Middle frontal gyrus (tissue), 1 donor: ENCODE data around the gene BRSK2.

Source experiments
- DNase-seq: peaks from one replicate; pipeline ENCODE4 v3.0.0-alpha.2; 2015; ENCODE audit warnings: low spot score; ENCODE audit errors: extremely low spot score

Gene BRSK2

DNA sequence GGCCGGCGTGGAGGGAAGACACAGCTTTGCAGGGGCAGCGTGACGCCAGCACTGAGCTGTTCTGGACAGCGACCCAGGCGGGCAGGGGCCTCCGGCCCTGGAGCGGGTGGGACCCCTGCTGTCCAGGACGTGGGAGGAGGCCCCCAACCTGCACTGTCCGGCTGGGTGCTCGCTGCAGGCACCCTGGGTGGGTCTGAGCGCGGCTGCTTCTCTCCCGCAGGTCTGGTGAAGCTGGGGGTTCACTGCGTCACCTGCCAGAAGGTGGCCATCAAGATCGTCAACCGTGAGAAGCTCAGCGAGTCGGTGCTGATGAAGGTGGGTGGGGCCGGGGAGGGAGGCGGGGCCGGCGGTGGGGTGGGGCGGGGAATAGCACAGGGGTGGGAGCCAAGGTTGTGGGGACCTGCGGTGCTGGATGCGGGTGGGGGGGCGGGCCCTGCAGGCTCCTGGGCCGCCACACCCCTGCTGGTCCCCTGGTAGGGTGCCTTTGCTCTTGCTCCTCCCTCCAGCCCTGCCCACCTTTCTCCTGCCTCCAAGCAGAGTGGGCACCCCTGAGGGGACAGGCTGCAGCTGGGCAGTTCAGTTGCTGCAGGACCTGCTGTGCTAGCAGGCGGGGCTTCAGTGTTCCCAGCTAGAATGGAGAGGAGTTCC, 46.2 kb downstream of the BRSK2 start:
- no peak for DNase-seq

DNA sequence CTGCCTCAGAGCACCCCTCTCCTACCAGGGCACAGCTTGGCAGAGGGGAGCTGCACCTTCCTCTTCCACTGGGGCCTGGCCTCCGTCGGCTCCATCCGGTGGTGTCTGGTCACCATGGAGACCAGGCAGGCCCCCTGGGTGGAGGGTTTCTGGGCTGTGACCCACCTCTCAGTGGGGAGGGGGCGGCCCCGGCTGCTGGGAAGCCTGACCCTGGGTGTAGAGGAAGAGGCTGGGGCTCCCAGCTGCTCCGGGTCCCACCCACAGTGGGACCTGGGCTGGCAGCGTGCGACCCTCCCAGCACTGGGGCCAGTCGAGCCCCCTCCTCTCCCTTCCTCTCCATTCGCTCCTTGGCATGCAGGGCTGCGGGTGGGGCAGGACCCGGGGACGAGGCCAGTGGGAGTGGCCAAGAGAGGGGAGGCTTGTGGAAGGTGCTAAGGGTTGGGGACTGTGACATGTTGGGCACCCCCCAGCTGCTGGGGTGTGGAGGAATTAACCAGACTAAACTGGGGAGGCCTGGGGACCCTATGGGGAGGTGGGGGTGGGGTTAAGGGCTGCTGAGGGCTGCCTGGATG, 46.8 kb downstream of the BRSK2 start:
- no peak for DNase-seq

DNA sequence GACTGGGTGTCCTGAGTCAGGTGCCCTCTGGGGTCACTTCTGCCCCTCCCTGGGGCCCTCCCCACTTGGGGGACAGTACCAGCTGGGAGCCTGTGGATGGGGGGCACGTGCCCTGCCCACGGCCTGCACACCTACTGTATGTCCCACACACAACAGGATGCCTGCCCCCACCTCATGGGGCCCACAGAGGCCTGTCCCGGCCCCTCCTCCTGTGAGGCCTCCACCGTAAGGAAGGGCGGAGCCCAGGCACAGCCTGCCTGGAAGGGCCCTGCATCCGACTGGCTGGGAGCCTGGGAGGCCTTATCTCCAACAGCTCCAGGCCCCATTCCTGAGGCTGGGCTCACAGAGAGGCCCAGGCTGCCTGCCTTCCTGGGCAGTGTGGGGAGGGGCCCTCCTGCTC, 47.8 kb downstream of the BRSK2 start:
- DNase-seq = no peak

DNA sequence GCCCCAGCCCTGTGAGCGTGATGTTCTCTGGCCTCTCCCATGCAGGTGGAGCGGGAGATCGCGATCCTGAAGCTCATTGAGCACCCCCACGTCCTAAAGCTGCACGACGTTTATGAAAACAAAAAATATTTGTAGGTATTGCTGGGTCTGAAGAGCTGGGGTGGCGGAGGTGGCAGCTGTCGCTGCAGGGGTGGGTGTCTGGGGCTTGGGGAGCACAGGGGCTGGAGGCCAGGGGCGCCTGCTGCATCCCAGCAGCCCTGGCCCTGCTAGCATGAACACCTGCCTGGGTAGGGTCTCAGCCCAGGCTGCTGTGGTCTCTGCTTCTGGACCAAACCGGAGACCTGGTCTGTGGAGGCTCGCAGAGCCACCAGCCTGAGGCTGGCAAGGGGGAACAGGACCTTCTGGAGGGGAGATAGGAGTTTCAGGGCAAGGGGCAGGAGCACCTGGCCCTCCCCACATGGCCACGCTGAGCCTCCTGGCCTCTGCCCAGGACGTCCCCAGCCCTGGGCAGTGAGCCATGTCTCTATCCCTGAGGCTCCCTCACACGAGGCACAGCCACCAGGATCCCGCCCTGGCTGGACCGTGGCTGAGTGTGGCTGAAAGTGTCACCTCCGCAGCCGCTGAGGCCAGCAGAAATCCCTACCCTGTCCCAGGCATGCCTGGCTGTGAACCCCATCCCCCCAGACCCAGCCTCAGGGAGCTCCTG, 48.7 kb downstream of the BRSK2 start:
- no peak for DNase-seq

DNA sequence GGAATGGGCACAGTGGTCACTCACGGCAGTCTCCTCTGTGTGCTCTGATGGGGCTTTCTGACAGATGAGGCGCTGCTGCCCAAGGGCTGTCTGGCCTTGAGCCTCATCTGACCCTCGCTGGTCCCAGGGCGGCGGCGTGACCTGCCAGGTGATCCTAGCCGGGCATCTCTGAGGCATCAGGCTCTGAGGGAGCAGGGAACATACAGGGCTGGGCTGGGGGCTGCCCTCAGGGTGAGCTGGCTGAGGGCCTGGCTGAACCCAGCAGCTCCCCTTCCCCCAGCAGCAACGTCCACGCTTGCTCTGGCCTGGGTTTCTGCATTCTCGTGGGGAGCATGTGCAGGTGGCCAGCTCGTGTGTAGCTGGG, 49.2 kb downstream of the BRSK2 start:
- no peak for DNase-seq

DNA sequence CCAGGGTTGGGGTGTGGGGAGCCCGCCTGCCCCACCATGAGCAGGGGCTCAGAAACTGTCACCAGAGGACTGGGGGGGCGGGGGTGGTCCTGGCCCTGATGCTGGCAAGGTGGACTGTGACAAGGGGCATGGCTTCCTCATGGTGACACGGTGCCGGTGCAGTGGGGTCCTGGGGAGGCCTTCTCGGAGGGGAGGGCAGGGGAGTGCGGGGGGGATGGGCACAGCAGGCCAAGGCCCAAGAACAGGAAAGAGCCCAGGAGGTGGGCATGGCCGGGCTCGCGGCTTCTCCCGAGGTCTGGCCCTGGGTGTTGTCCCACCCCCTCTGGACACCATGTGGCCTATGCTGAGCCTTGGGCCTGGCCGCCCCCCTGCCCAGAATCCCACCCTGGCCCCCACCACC, 49.6 kb downstream of the BRSK2 start:
- DNase-seq = no peak

DNA sequence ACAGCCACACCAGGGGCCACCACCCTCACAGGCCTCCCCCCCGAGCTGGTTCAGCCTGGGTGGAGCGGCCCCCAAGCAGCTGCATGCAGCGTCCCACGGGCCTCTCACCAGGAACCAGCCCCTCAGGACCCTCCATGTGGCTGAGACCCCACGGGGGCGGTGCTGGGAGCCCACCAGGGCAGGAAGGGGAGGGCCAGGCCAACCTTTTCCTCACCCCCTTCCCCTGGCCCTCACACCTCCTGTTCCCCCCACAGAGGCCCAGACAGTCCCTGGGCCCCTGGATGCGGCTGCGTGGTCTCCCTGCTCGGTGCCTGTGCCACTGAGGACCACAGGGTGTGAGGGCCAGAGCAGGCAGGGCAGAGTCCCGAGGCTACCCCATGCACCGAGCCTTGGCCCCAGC, 50.3 kb downstream of the BRSK2 start:
- DNase-seq = no peak

DNA sequence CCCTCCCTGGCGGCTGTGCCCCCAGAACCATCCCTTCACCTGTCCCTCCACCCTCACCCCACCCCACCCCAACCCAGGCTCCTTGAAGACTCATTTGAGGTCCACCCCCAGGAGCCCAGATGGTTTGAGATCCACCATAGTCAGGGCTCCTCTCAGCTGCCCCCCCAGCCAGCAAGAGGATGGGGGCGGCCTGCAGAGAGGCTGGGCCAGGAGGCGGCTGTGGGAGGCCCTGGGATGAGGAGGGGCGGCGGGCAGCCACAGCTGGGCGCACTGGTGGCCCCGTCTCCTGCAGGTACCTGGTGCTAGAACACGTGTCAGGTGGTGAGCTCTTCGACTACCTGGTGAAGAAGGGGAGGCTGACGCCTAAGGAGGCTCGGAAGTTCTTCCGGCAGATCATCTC, 50.8 kb downstream of the BRSK2 start:
- no peak for DNase-seq

DNA sequence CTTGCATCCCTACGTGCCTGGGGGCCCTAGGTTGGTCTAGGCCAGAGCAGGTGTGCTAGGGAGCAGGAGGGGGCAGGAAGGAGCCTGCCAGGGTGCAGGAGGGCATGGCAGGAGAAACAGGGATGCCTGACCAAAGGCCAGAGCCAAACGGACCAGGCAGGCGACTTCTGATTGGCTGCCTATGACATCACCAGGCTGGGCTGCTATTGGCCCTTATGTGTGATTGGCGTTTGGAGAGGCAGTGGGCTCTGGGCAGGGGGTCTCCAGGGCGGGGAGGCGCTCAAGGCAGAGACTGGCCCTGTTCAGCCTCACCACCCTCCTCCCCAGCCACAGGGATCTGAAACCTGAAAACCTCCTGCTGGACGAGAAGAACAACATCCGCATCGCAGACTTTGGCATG, 52.4 kb downstream of the BRSK2 start:
- no peak for DNase-seq

DNA sequence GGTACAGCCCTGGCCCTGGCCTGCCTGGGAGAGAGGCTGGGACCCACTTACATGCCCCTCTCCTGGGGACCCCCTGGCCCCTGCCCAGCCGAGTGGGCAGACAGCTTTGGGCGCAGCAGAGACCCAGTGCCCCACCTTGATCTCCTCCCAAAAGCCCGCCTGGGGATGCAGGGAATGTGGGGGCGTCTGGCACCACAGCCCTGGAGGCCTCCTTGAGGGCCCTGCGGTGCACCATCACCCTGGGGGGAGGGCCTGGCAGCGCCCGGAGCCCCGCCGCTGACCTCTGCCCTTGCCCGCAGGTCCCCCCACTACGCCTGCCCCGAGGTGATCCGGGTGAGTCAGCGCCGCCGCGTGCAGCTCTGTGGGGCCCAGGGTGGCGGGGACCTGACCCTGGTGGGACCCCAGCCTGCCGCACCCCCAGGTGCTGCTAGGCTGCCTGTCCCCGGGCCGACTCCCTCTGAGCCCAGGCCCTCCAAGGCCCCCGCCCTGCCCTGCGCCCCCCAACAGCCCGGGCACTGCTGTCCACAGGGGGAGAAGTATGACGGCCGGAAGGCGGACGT, 53.2 kb downstream of the BRSK2 start:
- no peak for DNase-seq

DNA sequence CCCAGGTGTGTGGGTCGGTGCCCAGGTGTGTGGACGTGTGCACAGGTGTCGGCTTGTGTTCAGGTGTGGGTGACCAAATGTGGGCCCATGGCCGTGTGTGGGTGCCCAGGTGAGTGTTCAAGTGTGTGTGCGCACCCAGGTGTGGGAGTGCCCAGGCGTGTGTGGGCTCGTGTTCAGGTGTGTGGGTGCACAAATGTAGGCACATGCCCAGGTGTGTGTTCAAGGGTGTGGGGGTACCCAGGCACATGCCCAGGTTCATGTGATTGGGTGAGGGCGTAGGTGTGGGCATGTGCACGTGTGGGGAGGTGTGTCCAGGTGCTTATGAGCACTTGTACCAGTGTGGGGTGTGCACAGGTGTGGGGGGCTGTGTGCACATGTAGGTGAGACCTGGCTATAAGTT, 54.0 kb downstream of the BRSK2 start:
- no peak for DNase-seq

DNA sequence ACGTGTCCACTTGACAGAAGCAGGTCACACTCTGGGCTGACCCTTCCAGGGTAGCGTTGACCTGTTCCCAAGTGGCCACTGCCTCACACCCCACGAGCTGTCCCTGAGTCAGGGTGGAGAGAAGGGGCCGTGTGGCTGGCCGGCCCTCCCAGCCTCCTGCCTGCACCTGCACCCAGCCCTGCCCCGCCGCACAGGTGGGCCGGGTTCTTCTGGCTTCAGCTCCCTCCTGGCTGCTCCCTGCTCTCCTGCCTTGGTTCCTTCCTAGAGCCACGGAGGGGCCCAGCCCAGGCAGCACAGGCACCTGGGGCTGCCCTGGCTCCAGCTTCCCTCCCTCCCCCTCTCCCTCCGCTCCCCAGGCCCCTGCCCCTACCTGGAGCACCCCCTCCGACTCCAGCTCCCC, 54.6 kb downstream of the BRSK2 start:
- no peak for DNase-seq

DNA sequence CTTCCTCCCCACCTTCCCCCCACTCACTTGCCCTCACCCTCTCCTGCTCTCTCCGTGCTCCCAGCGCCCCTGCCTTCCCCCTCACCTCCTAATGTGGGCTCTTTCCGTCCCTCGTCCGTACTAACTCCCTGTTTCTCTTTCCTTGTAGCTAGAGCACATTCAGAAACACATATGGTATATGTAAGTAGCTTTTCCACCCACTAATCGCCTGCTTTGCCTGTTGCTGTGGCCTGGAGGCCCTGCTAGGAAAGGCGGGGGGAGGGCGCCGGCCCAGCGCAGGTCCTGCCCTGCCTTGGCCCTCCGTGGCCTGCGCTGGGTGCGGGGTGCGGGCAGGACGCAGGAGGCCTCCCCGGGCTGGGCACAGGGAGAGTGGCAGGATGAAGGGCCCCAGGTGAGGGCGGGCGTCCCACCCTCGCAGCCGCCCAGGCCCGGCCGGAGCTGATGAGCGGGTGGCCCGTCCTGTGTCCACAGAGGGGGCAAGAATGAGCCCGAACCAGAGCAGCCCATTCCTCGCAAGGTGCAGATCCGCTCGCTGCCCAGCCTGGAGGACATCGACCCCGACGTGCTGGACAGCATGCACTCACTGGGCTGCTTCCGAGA, 55.2 kb downstream of the BRSK2 start:
- no peak for DNase-seq

DNA sequence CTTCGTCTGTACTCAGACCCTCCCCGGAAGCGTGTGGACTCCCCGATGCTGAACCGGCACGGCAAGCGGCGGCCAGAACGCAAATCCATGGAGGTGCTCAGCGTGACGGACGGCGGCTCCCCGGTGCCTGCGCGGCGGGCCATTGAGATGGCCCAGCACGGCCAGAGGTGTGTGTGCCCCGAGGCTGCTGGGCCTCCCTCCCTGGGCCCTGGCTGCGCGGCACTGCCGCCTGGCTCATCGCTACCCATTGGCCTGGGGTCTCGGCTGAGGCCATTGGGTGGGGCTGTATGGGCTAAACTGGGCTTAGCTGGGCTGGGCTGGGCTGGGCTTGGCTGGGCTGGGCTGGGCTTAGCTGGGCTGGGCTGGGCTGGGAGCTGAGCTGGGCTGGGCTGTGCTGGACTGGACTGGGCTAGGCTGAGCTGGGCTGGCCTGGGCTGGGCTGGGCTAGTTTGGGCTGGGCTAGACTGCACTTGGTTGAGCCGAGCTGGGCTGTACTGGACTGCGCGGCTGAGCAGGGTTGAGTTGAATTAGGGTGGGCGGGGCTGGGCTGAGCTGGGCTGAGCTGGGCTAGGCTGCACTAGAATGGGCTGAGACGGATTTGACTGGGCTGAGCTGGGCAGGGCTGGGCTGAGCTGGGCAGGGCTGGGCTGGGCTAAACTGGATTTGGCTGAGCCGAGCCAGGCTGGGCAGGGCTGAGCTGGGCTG, 56.2 kb downstream of the BRSK2 start:
- DNase-seq = no peak

DNA sequence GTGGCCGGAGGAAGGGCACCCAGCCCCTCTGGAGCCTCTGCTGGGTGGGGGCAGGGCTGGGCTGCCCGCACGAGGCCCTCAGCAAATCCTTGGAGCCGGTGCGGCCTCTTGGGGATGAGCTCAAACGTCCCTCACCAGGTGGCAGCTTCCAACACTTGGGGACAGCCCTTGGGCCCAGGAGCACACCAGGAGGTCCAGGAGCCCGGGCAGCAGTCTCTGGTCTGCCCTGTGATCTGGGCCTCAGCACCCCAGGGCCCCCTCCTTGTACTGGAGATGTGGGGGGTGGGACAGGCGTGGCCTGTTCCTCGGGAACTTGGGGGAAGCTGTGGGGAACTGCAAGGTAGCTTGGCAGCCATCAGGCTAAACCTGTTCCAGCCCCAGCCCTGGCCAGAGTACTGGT, 56.9 kb downstream of the BRSK2 start:
- no peak for DNase-seq

DNA sequence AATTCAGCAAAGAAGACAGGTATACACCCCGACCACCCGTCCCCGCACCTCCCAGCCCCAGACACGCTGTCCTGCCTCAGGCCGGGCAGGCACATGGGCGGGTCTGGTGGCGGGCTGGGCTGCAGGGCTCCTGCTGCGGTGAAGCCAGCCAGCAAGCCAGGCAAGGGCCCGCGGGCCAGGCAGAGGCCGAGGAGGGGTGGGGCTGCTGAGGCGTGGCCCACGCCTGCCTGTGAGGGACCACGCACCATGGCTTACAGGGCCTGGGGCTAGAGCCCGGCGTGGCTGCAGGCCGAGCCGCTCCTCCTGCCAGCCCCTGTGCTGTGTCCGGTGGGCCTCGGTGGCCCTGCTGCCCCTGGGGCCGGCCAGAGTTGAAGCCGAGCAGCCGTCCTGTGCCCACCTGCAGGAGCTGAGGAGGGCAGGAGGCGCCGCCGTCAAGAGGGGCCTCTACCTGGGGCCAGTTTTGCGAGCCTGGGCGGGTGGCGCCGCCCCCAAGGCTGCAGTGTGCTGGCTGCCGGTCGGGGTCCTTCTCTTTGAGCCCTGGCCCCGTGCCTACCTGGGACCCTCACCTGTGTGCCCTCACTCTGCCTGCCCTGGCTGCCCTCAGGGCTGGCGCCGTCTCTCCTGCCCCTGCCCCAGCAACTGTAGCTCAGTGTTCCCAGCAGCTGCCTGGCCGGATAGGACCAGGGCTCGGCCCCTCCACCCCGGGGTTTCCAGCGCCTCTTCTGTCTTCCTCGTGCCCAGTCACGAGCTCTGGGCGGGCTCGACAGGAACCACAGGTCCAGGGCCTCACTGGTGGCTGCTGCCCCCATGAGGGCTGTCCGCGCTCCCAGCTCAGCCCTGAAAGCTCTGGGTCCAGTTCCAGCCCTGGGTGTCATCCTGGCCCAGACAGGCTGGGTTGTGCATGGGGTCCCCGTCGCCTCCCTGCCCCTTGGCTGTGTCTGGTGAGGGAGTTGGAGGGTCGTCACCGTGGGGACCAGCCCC, 58.4 kb downstream of the BRSK2 start:
- no peak for DNase-seq

DNA sequence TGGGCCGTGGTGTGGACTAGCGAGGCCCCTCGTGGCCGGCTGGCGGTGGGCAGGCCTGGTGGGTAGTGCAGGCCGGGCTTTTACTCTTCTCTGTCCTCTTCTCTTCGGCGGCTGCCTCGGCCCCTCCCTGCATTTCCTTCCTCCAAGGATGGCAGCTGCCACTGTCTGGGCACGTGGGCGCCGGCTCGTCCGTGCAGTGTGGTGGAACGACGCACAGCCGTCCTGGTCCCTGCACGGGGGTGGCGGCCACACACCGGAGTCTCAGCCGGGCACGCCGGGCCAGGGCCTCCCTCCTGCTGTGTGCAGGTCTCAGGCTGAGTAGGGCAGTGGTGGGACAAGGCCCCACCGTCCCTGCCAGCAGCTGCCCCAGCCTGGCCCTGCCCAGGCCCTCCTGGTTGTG, 59.1 kb downstream of the BRSK2 start:
- peak; percentile 16 for DNase-seq

DNA sequence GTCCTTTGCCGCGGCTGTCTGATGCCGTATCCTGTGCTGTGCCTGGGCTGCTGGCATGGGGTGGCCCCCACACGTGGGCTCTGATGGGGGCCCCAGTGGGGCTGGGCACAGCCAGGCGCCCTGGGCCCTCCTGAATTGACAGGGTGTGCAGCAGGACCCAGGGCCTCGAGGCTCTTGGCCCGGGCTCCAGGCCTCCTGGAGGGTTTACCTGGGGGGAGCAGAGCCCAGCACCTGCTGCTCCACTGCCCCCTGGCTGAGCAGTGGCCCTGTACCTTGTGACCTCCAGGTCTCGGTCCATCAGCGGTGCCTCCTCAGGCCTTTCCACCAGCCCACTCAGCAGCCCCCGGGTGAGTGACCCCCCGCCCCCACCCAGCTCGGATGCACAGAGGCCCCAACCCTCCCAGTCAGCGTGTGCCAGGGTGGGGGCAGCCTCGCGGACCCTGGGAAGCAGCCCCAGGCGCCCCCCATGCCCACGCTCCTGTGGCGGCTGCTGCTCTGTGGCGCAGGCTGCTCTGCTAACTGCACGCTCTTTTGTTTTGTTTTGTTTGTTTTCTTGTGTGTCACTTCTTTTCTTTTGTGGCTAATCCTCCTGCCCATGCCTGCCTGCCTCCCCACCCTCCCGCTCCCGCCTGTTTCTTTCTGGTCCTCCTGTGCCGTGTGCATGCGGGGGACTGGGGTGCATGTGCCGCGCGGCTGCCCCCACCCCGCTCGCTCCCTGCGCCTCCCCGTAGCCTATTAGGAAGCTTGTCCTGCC, 59.9 kb downstream of the BRSK2 start:
- DNase-seq = no peak

DNA sequence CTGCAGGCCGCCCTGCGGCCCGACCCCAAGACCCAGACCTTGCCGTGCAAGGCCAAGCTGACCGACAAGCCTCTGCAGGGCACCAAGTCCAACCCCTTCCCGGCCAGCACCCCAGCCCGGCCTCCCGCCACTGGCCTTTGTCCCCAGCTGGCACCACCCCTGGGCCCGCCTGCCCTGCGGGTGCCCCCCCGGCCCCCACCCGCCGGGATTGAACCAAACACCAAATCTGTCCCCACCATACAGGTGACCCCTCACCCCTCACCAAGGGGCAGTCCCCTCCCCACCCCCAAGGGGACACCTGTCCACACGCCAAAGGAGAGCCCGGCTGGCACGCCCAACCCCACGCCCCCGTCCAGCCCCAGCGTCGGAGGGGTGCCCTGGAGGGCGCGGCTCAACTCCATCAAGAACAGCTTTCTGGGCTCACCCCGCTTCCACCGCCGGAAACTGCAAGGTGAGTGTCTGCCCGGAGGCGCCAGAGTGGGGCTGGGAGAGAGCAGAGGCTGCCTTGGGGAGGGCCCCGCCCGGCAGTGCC, 60.7 kb downstream of the BRSK2 start:
- DNase-seq = no peak
